IgD-negative memory B cell (primary cell): ENCODE measurements around the gene ADCY5. TPM values are rescaled to one million over a fixed set of nuclear protein-coding genes. Genes with fewer than 3 reads are reported as not detected.

ENCODE experiments used
- H3K27ac Mint-ChIP-seq, 3 donors: one replicate each; pipeline ENCODE4 v1.8.0; 2020 to 2022; ENCODE audit warnings: mild to moderate bottlenecking in 3 of 3, mixed read lengths in 3 of 3, moderate library complexity in 1 of 3
- H3K27me3 Mint-ChIP-seq: one replicate; pipeline ENCODE4 v1.8.0; 2021; ENCODE audit warnings: mixed read lengths
- H3K36me3 Mint-ChIP-seq: one replicate; pipeline ENCODE4 v1.8.0; 2020; ENCODE audit warnings: mild to moderate bottlenecking, mixed read lengths
- H3K4me1 Mint-ChIP-seq, 3 donors: one replicate each; pipeline ENCODE4 v1.8.0; 2020 to 2022; ENCODE audit warnings: mixed read lengths in 3 of 3, mild to moderate bottlenecking in 1 of 3
- H3K4me3 Mint-ChIP-seq, 4 donors: one replicate each; pipeline ENCODE4 v1.8.0; 2020 to 2022; ENCODE audit warnings: mild to moderate bottlenecking in 4 of 4, mixed read lengths in 4 of 4, moderate library complexity in 3 of 4
- H3K9me3 Mint-ChIP-seq, 3 donors: one replicate each; pipeline ENCODE4 v1.8.0; 2020 to 2021; ENCODE audit warnings: mixed read lengths in 3 of 3, mild to moderate bottlenecking in 1 of 3
- polyA plus RNA-seq: library from polyadenylated mRNA; unstranded; fragments of 300-500 nt; fragmentation: Illumina TruSeq; gene quantifications from one replicate; pipeline ENCODE4 v1.2.3, GENCODE V29; 2021

The ADCY5 gene
- polyA plus RNA-seq, 1 donor from 2014 or later = not detected

- peaks cover 10% of the 10 kb centered on the region for H3K27me3 Mint-ChIP-seq
- no peak overlapping the region for H3K27ac Mint-ChIP-seq
- H3K4me3 Mint-ChIP-seq = no peak overlapping the region
- no peaks in the 10 kb centered on the region for H3K9me3 Mint-ChIP-seq
- no peaks in the 10 kb centered on the region for H3K36me3 Mint-ChIP-seq
- no peaks in the 10 kb centered on the region for H3K4me1 Mint-ChIP-seq
Measured at GRCh38 chr3:123326531-123326930, 122.4 kb downstream of the ADCY5 start.

- Mint-ChIP-seq H3K36me3 (no peaks in the 10 kb centered on the region), H3K27ac (peak overlapping the region in 1 of 3 donors; percentile 31), H3K4me1 (peaks cover 0 to 2% (median 0%) of the 10 kb centered on the region in 3 donors), H3K27me3 (peaks cover 14% of the 10 kb centered on the region), H3K4me3 (no peak overlapping the region), H3K9me3 (no peaks in the 10 kb centered on the region)
Measured at GRCh38 chr3:123325766-123326256, 123.1 kb downstream of the ADCY5 start.

GRCh38 chr3:123324880-123325765 is 123.8 kb downstream of the ADCY5 start:
- Mint-ChIP-seq H3K4me1 (peaks cover 0 to 2% (median 0%) of the 10 kb centered on the region in 3 donors), H3K36me3 (no peaks in the 10 kb centered on the region), H3K4me3 (no peak overlapping the region), H3K27ac (peak overlapping the region in 1 of 3 donors; percentile 31), H3K9me3 (no peaks in the 10 kb centered on the region), H3K27me3 (peaks cover 14% of the 10 kb centered on the region)

GRCh38 chr3:123323781-123324180 is 125.1 kb downstream of the ADCY5 start:
- peaks cover 0 to 2% (median 0%) of the 10 kb centered on the region in 3 donors for H3K4me1 Mint-ChIP-seq
- no peaks in the 10 kb centered on the region for H3K9me3 Mint-ChIP-seq
- H3K27me3 Mint-ChIP-seq = peaks cover 13% of the 10 kb centered on the region
- H3K27ac Mint-ChIP-seq = no peak overlapping the region
- no peak overlapping the region for H3K4me3 Mint-ChIP-seq
- H3K36me3 Mint-ChIP-seq = no peaks in the 10 kb centered on the region

GRCh38 chr3:123322866-123323265 is 126.0 kb downstream of the ADCY5 start:
- Mint-ChIP-seq H3K27me3 (peaks cover 11% of the 10 kb centered on the region), H3K27ac (no peak overlapping the region)

GRCh38 chr3:123321806-123322205 is 127.1 kb downstream of the ADCY5 start:
- Mint-ChIP-seq H3K27me3 (peaks cover 15% of the 10 kb centered on the region), H3K27ac (no peak overlapping the region)

More at GRCh38 chr3:123322866-123323265, 126.0 kb downstream of the ADCY5 start:
- Mint-ChIP-seq H3K4me1 (peaks cover 0 to 2% (median 0%) of the 10 kb centered on the region in 3 donors), H3K9me3 (no peaks in the 10 kb centered on the region), H3K36me3 (no peaks in the 10 kb centered on the region), H3K4me3 (peak overlapping the region in 1 of 4 donors; percentile 60)

GRCh38 chr3:123320221-123320620 is 128.7 kb downstream of the ADCY5 start:
- H3K9me3 Mint-ChIP-seq = no peaks in the 10 kb centered on the region
- no peak overlapping the region for H3K4me3 Mint-ChIP-seq
- peaks cover 0 to 4% (median under 1%) of the 10 kb centered on the region in 3 donors for H3K4me1 Mint-ChIP-seq

More at GRCh38 chr3:123321806-123322205, 127.1 kb downstream of the ADCY5 start:
- H3K36me3 Mint-ChIP-seq = no peaks in the 10 kb centered on the region
- H3K4me3 Mint-ChIP-seq = no peak overlapping the region
- peaks cover 0 to 3% (median 0%) of the 10 kb centered on the region in 3 donors for H3K4me1 Mint-ChIP-seq
- H3K9me3 Mint-ChIP-seq = no peaks in the 10 kb centered on the region

DNA sequence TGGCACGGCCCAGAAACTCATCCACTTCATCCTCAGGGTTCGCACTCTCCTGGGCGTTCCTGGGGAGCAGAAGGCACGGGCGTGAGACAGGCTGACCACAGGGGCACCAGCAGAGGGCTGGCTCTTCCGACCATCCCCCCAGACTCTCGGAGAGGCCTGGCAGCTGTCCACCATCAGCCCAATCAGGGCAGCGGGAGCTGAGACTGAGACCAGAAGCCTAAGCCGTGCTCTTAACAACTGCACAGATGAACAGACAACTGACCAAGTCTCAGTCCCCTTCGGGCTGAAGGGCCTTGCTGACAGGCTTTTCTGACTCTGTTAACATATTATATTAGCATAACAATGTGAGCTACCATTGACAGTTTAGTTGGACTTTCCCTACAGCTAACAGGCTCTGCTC is 129.1 kb downstream of the ADCY5 start:
- H3K4me3 Mint-ChIP-seq = no peak overlapping the region
- no peaks in the 10 kb centered on the region for H3K9me3 Mint-ChIP-seq
- peaks cover 0 to 5% (median 2%) of the 10 kb centered on the region in 3 donors for H3K4me1 Mint-ChIP-seq
- no peaks in the 10 kb centered on the region for H3K36me3 Mint-ChIP-seq
- H3K27me3 Mint-ChIP-seq = peaks cover 13% of the 10 kb centered on the region
- H3K27ac Mint-ChIP-seq = no peak overlapping the region

More at GRCh38 chr3:123320221-123320620, 128.7 kb downstream of the ADCY5 start:
- H3K27me3 Mint-ChIP-seq = peaks cover 13% of the 10 kb centered on the region
- no peaks in the 10 kb centered on the region for H3K36me3 Mint-ChIP-seq
- H3K27ac Mint-ChIP-seq = no peak overlapping the region

- Mint-ChIP-seq H3K36me3 (no peaks in the 10 kb centered on the region), H3K4me3 (no peak overlapping the region), H3K9me3 (no peaks in the 10 kb centered on the region), H3K27me3 (peaks cover 13% of the 10 kb centered on the region), H3K27ac (no peak overlapping the region), H3K4me1 (peaks cover 0 to 5% (median 2%) of the 10 kb centered on the region in 3 donors)
Measured at GRCh38 chr3:123318374-123318773, 130.5 kb downstream of the ADCY5 start.

GRCh38 chr3:123317716-123318115 is 131.2 kb downstream of the ADCY5 start:
- Mint-ChIP-seq H3K27me3 (peaks cover 16% of the 10 kb centered on the region), H3K4me3 (no peak overlapping the region), H3K36me3 (no peaks in the 10 kb centered on the region), H3K27ac (no peak overlapping the region), H3K9me3 (no peaks in the 10 kb centered on the region), H3K4me1 (peaks cover 0 to 5% (median 2%) of the 10 kb centered on the region in 3 donors)

GRCh38 chr3:123315271-123315595 is 133.7 kb downstream of the ADCY5 start:
- H3K36me3 Mint-ChIP-seq = no peaks in the 10 kb centered on the region
- H3K4me3 Mint-ChIP-seq = no peak overlapping the region
- no peaks in the 10 kb centered on the region for H3K9me3 Mint-ChIP-seq
- no peak overlapping the region for H3K27ac Mint-ChIP-seq
- peaks cover 0 to 3% (median 2%) of the 10 kb centered on the region in 3 donors for H3K4me1 Mint-ChIP-seq
- peaks cover 9% of the 10 kb centered on the region for H3K27me3 Mint-ChIP-seq

- peak overlapping the region in 1 of 4 donors; percentile 72 for H3K4me3 Mint-ChIP-seq
- no peak overlapping the region for H3K27ac Mint-ChIP-seq
- H3K27me3 Mint-ChIP-seq = peaks cover 9% of the 10 kb centered on the region
- H3K36me3 Mint-ChIP-seq = no peaks in the 10 kb centered on the region
- H3K4me1 Mint-ChIP-seq = peaks cover 0 to 3% (median 2%) of the 10 kb centered on the region in 3 donors
- H3K9me3 Mint-ChIP-seq = no peaks in the 10 kb centered on the region
Measured at GRCh38 chr3:123314359-123315270, 134.3 kb downstream of the ADCY5 start.

- Mint-ChIP-seq H3K4me3 (peak overlapping the region in 1 of 4 donors; percentile 87), H3K9me3 (no peaks in the 10 kb centered on the region), H3K27ac (no peak overlapping the region), H3K4me1 (peaks cover 0 to 3% (median 2%) of the 10 kb centered on the region in 3 donors), H3K36me3 (no peaks in the 10 kb centered on the region), H3K27me3 (peaks cover 9% of the 10 kb centered on the region)
Measured at GRCh38 chr3:123313889-123314288, 135.0 kb downstream of the ADCY5 start.

DNA sequence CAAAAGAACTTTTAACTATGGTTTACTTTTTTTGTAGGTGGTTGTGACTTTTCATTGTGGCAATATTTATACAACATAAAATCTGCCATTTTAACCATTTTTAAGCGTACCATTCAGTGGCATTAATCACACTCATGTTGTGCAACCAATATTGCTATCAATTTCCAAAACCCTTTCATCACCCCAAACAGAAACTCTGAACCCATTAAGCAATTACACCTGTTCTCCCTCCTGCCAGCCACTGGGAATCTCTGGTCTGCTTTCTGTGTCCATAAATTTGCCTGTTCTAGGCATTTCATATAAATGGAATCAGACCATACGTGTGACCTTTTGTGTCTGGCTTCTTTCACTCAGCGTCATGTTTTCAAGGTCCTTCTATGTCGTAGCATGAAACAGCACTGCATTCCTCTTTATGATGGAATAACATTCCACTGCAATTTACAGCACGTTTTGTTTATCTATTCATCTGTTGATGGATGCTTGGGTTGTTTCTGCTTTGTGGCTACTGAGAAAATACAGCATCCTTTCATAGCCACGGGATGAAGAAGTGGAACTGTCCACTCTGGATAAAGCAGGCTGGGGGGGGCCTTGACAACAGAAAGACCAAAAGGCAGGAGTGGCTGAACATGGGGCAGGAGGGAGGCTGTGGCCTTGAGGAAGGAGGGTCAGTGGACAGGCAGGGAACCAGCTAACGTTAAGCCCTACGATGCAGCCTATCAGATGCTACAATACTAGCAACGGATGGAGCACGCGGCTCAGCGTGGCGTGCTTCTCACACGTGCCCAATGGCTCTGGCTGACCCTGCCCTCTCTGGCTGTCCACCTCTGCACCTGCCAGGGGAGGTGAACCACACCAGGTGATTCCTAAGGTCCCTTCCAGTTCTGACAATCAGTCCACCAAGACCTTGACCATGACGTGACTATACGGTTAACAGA is 136.3 kb downstream of the ADCY5 start:
- H3K27me3 Mint-ChIP-seq = peaks cover 6% of the 10 kb centered on the region
- H3K4me1 Mint-ChIP-seq = peaks cover 0 to 5% (median 2%) of the 10 kb centered on the region in 3 donors
- peak overlapping the region in 1 of 3 donors; percentile 45 for H3K27ac Mint-ChIP-seq
- no peak overlapping the region for H3K4me3 Mint-ChIP-seq
- no peaks in the 10 kb centered on the region for H3K9me3 Mint-ChIP-seq
- no peaks in the 10 kb centered on the region for H3K36me3 Mint-ChIP-seq
